HEK293 (cell line): ENCODE measurements around the gene SAMD4A.

ENCODE experiments used
- CTCF ChIA-PET: fragments of 350-600 bp; formaldehyde crosslinking; extraction: SDS; loops from one replicate; lab custom pipeline; 2021; ENCODE audit warnings: antibody characterized with exemption; lab: Yijun Ruan, JAX
- POLR2A ChIA-PET: fragments of 300-600 bp; formaldehyde crosslinking; extraction: SDS; loops from one replicate; lab custom pipeline; 2020; ENCODE audit warnings: antibody characterized with exemption, inconsistent platforms; lab: Yijun Ruan, JAX
- H3K27ac ChIP-seq: fragments of 200-500 bp; sonication (Bioruptor generic); 2 replicates; pipeline ENCODE4 v1.5.1; 2014; ENCODE audit warnings: low read depth, low read length, control low read depth, inconsistent platforms; ENCODE audit errors: extremely low read depth
- H3K36me3 ChIP-seq, 2 experiments: fragments of 200-500 bp in 1 of 2; sonication (Bioruptor generic) in 1 of 2; 1 replicate in 1 of 2; 2 replicates in 1 of 2; pipeline ENCODE4 v1.5.1; 2014 to 2017; ENCODE audit warnings: inconsistent platforms in 2 of 2, low read length in 2 of 2; ENCODE audit not compliant: control insufficient read depth in 2 of 2, insufficient read depth in 1 of 2
- H3K4me1 ChIP-seq: fragments of 200-500 bp; sonication (Bioruptor generic); 2 replicates; pipeline ENCODE4 v1.5.1; 2014; ENCODE audit warnings: mild to moderate bottlenecking, low read length, inconsistent platforms; ENCODE audit not compliant: control insufficient read depth, insufficient read depth
- H3K4me3 ChIP-seq: 2 replicates; pipeline ENCODE4 v1.5.1; 2011; ENCODE audit warnings: low read depth, mild to moderate bottlenecking, control low read depth, low read length, moderate library complexity
- H3K9me3 ChIP-seq: fragments of 200-500 bp; sonication (Bioruptor generic); 2 replicates; pipeline ENCODE4 v1.5.1; 2014; ENCODE audit warnings: low read depth, low read length, inconsistent platforms; ENCODE audit not compliant: control insufficient read depth, insufficient read depth
- AEBP2 ChIP-seq: fragments of 450-650 bp; formaldehyde crosslinking; IDR thresholded peaks from 2 replicates; pipeline ENCODE4 v1.5.1; 2016; ENCODE audit warnings: missing biosample characterization, missing genetic modification characterization, borderline replicate concordance
- MZF1 ChIP-seq: fragments of 450-650 bp; formaldehyde crosslinking; IDR thresholded peaks from 2 replicates; pipeline ENCODE4 v1.5.1; 2017; ENCODE audit warnings: missing biosample characterization, missing genetic modification characterization, borderline replicate concordance
- SALL2 ChIP-seq: fragments of 450-650 bp; formaldehyde crosslinking; IDR thresholded peaks from 2 replicates; pipeline ENCODE4 v1.5.0; 2017; ENCODE audit warnings: missing biosample characterization, mild to moderate bottlenecking, missing genetic modification characterization, borderline replicate concordance
- TCF7L2 ChIP-seq: IDR thresholded peaks from 2 replicates; pipeline ENCODE4 v1.6.1; 2011; ENCODE audit warnings: low read depth, mild to moderate bottlenecking, inconsistent platforms, low read length, moderate library complexity, borderline replicate concordance
- ZFHX2 ChIP-seq: fragments of 450-650 bp; formaldehyde crosslinking; conservative IDR thresholded peaks from 2 replicates; pipeline ENCODE4 v1.5.1; 2016; ENCODE audit warnings: missing biosample characterization, missing genetic modification characterization
- ZNF16 ChIP-seq: fragments of 450-650 bp; formaldehyde crosslinking; IDR thresholded peaks from 2 replicates; pipeline ENCODE4 v1.5.1; 2016; ENCODE audit warnings: low read depth, missing biosample characterization, missing genetic modification characterization
- ZNF2 ChIP-seq: fragments of 450-650 bp; formaldehyde crosslinking; IDR thresholded peaks from 2 replicates; pipeline ENCODE4 v1.5.1; 2016; ENCODE audit warnings: missing biosample characterization, missing genetic modification characterization
- ZNF350 ChIP-seq: fragments of 450-650 bp; formaldehyde crosslinking; IDR thresholded peaks from 2 replicates; pipeline ENCODE4 v1.5.0; 2017; ENCODE audit warnings: missing biosample characterization, mild to moderate bottlenecking, missing genetic modification characterization
- ZNF488 ChIP-seq: fragments of 450-650 bp; formaldehyde crosslinking; IDR thresholded peaks from 2 replicates; pipeline ENCODE4 v1.5.1; 2016; ENCODE audit warnings: missing biosample characterization, missing genetic modification characterization
- ZNF768 ChIP-seq: fragments of 450-650 bp; formaldehyde crosslinking; IDR thresholded peaks from 2 replicates; pipeline ENCODE4 v1.5.1; 2018; ENCODE audit warnings: missing biosample characterization, mild to moderate bottlenecking, missing genetic modification characterization
- ZSCAN23 ChIP-seq: fragments of 450-650 bp; formaldehyde crosslinking; IDR thresholded peaks from 2 replicates; pipeline ENCODE4 v1.5.1; 2016; ENCODE audit warnings: missing biosample characterization, missing genetic modification characterization
- ZSCAN30 ChIP-seq: fragments of 450-650 bp; IDR thresholded peaks from 2 replicates; pipeline ENCODE4 v1.5.1; 2018; ENCODE audit warnings: missing biosample characterization, mild to moderate bottlenecking, missing genetic modification characterization, moderate library complexity
- TF ChIP-seq, protein P1 (sequence below): fragments of 450-650 bp; formaldehyde crosslinking; IDR thresholded peaks from 2 replicates; pipeline ENCODE4 v1.5.1; 2017; ENCODE audit warnings: missing biosample characterization, missing genetic modification characterization
- TF ChIP-seq, protein P2 (sequence below): fragments of 450-650 bp; formaldehyde crosslinking; IDR thresholded peaks from 2 replicates; pipeline ENCODE4 v1.5.1; 2016; ENCODE audit warnings: missing biosample characterization, missing genetic modification characterization
- TF ChIP-seq, protein P3 (sequence below): fragments of 450-650 bp; formaldehyde crosslinking; IDR thresholded peaks from 2 replicates; pipeline ENCODE4 v1.5.1; 2017; ENCODE audit warnings: missing biosample characterization, missing genetic modification characterization
- TF ChIP-seq, protein P4 (sequence below): fragments of 450-650 bp; formaldehyde crosslinking; IDR thresholded peaks from 2 replicates; pipeline ENCODE4 v1.5.1; 2016; ENCODE audit warnings: missing biosample characterization, missing genetic modification characterization, borderline replicate concordance
- TF ChIP-seq, protein P5 (sequence below): fragments of 450-650 bp; formaldehyde crosslinking; IDR thresholded peaks from 2 replicates; pipeline ENCODE4 v1.5.1; 2017; ENCODE audit warnings: missing biosample characterization, missing genetic modification characterization

Gene SAMD4A

DNA sequence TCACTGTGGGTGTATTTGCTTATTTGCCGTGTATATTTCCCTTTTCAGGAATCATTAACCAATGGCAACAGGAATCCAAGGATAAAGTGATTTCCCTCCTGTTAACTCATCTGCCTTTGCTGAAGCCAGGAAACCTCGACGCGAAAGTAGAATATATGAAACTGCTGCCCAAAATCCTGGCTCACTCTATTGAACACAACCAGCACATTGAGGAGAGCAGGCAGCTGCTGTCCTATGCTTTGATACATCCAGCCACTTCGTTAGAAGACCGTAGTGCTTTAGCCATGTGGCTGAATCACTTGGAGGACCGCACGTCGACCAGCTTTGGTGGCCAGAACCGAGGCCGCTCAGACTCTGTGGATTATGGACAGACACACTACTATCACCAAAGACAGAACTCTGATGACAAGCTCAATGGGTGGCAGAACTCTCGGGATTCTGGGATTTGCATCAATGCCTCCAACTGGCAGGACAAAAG is 135.1 kb downstream of the SAMD4A start (continued):
- no peak for TF ChIP-seq SALL2 (tag by site-specific recombination)
- no peak for TF ChIP-seq ZNF16 (tag by site-specific recombination)
- TF ChIP-seq TCF7L2, result no peak
- TF ChIP-seq ZFHX2 (tag by site-specific recombination), result no peak
- no peak for TF ChIP-seq ZNF768 (tag by site-specific recombination)
- TF ChIP-seq AEBP2 (tag by site-specific recombination), result no peak

DNA sequence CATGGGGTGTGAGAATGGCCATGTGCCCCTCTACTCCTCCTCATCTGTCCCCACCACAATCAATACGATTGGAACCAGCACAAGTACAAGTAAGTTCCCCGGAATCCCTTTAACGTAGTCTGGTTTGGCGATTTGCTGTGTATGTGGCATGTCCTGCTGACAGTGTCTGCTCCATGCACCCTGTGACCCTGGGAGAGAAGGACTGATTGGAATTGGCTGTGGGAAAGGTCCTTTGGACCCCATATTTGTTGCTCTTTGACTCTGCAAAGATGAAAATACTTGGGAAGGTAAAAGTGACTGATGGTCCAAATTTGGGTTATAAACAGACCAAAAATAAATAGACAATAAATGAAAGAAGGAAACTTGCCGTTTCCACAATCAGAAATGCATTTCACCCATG is 135.6 kb downstream of the SAMD4A start:
- no peak overlapping the region for H3K27ac ChIP-seq
- H3K9me3 ChIP-seq, result no peaks in the 10 kb centered on the region
- peaks cover 7% of the 10 kb centered on the region for H3K4me1 ChIP-seq
- ChIA-PET POLR2A (no interaction called here), CTCF (no interaction called here)
- H3K36me3 ChIP-seq, result no peaks in the 10 kb centered on the region
- no peak overlapping the region for H3K4me3 ChIP-seq
- TF ChIP-seq, protein P1, sequence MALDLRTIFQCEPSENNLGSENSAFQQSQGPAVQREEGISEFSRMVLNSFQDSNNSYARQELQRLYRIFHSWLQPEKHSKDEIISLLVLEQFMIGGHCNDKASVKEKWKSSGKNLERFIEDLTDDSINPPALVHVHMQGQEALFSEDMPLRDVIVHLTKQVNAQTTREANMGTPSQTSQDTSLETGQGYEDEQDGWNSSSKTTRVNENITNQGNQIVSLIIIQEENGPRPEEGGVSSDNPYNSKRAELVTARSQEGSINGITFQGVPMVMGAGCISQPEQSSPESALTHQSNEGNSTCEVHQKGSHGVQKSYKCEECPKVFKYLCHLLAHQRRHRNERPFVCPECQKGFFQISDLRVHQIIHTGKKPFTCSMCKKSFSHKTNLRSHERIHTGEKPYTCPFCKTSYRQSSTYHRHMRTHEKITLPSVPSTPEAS (tag by site-specific recombination), result no peak
- no peak for TF ChIP-seq ZSCAN30 (tag by site-specific recombination)
- TF ChIP-seq, protein P2, sequence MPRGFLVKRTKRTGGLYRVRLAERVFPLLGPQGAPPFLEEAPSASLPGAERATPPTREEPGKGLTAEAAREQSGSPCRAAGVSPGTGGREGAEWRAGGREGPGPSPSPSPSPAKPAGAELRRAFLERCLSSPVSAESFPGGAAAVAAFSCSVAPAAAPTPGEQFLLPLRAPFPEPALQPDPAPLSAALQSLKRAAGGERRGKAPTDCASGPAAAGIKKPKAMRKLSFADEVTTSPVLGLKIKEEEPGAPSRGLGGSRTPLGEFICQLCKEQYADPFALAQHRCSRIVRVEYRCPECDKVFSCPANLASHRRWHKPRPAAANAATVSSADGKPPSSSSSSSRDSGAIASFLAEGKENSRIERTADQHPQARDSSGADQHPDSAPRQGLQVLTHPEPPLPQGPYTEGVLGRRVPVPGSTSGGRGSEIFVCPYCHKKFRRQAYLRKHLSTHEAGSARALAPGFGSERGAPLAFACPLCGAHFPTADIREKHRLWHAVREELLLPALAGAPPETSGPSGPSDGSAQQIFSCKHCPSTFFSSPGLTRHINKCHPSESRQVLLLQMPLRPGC (tag by site-specific recombination), result no peak
- TF ChIP-seq, protein P3, sequence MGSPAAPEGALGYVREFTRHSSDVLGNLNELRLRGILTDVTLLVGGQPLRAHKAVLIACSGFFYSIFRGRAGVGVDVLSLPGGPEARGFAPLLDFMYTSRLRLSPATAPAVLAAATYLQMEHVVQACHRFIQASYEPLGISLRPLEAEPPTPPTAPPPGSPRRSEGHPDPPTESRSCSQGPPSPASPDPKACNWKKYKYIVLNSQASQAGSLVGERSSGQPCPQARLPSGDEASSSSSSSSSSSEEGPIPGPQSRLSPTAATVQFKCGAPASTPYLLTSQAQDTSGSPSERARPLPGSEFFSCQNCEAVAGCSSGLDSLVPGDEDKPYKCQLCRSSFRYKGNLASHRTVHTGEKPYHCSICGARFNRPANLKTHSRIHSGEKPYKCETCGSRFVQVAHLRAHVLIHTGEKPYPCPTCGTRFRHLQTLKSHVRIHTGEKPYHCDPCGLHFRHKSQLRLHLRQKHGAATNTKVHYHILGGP, result no peak
- no peak for TF ChIP-seq ZNF350 (tag by site-specific recombination)
- no peak for TF ChIP-seq MZF1 (tag by site-specific recombination)
- TF ChIP-seq ZNF488, result no peak
- no peak for TF ChIP-seq ZNF2 (tag by site-specific recombination)
- TF ChIP-seq, protein P4, sequence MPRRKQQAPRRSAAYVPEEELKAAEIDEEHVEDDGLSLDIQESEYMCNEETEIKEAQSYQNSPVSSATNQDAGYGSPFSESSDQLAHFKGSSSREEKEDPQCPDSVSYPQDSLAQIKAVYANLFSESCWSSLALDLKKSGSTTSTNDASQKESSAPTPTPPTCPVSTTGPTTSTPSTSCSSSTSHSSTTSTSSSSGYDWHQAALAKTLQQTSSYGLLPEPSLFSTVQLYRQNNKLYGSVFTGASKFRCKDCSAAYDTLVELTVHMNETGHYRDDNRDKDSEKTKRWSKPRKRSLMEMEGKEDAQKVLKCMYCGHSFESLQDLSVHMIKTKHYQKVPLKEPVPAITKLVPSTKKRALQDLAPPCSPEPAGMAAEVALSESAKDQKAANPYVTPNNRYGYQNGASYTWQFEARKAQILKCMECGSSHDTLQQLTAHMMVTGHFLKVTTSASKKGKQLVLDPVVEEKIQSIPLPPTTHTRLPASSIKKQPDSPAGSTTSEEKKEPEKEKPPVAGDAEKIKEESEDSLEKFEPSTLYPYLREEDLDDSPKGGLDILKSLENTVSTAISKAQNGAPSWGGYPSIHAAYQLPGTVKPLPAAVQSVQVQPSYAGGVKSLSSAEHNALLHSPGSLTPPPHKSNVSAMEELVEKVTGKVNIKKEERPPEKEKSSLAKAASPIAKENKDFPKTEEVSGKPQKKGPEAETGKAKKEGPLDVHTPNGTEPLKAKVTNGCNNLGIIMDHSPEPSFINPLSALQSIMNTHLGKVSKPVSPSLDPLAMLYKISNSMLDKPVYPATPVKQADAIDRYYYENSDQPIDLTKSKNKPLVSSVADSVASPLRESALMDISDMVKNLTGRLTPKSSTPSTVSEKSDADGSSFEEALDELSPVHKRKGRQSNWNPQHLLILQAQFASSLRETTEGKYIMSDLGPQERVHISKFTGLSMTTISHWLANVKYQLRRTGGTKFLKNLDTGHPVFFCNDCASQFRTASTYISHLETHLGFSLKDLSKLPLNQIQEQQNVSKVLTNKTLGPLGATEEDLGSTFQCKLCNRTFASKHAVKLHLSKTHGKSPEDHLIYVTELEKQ, result no peak
- no peak for TF ChIP-seq ZSCAN23 (tag by site-specific recombination)
- TF ChIP-seq, protein P5, sequence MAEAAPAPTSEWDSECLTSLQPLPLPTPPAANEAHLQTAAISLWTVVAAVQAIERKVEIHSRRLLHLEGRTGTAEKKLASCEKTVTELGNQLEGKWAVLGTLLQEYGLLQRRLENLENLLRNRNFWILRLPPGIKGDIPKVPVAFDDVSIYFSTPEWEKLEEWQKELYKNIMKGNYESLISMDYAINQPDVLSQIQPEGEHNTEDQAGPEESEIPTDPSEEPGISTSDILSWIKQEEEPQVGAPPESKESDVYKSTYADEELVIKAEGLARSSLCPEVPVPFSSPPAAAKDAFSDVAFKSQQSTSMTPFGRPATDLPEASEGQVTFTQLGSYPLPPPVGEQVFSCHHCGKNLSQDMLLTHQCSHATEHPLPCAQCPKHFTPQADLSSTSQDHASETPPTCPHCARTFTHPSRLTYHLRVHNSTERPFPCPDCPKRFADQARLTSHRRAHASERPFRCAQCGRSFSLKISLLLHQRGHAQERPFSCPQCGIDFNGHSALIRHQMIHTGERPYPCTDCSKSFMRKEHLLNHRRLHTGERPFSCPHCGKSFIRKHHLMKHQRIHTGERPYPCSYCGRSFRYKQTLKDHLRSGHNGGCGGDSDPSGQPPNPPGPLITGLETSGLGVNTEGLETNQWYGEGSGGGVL (tag by site-specific recombination), result no peak
